DMS 273 (cell line): ENCODE data around the gene BMAL1.

Experiments used
- DNase-seq: peaks from one replicate; lab custom pipeline; 2025; ENCODE audit not compliant: unreplicated experiment; lab: John Stamatoyannopoulos, UW

The BMAL1 gene

DNA sequence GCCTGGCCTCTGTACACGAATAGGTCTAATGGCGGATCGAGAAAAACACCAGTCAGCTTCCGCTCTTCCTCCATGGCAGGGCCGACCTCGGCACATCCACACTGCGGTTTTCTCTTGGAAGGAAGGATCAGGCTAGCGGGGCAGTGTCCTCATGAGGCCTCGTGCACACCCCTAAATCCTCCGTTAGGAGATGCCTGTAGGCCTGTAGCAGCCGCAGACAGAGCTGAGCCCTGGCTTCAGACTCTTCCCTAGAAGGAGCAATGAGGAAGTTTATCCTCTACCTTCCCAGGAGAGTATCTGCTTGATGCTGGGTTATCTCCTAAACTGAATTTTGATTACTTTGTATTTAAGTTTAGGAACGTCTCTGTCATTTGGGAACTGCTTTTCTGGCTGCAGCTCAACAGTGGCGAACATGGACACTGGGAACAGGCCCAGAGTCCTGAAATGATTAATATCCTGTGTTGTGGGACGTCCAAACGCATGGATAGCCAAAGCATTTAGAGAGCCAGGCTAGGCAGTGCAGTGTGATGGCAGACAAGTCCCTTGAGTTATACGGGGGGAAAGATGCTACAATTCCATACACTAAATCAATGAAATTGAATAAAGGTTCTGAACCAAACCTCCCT, 16.5 kb upstream of the BMAL1 start:
- DNase-seq, result no peak

DNA sequence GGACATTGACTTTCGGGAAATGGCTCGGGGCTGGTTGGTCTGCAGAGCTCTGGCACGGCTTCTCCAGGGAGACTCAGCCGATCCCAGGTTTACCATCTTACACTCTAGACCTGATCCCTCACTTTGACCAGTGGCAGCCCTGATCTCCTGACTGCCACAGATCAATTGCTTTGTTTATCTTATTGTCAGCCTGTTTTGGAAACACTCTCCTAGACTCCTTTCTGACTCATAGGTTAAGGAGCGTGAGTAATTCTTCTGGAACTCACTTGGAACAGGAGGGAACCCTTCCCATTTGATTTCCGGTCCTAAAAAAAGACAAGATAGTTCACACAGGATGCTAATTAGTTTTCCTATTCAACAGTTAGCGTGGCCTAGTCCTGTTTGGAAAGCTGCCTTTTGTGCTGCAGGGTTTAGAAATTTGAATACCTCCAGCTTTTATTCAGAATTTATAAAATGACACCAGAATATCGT, 16.0 kb upstream of the BMAL1 start:
- DNase-seq, result no peak

DNA sequence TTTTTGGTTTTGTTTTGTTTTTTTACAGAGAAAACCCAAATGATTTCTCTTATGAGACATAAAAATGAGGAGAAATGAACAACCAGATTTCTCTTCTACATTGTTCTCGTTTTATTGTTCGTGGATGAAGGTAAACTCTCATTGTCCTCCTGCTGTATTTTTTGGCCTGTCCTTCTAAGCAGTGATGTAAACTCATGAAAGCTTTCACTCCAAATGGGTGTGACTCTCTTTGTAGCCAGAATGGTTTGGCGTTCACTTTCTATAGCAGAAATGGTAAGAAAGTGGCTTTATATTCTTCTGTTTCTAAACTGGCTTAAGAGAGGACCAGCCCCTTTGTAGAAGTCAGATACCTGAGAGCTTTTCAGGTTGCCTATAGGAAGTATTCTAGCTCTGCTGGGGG, 15.5 kb upstream of the BMAL1 start:
- DNase-seq, result no peak

DNA sequence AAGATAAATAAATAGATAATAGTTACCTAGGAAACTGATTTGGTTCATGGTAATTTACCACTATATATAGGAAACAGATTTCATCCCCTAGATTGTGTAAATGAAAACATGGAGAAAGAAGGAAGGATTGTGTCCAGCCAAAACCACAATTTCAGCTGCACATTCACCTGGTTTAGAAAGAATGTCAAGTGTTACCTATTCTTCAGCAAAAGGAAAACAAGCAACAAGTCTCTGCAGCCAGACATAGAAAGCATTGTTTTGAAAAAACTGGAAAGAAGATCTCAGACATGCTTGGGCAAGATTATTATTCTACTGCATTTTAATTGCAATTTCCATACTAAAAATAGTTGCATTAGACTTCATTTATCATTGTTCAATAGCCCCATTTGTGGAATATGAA, 8.8 kb upstream of the BMAL1 start:
- DNase-seq, result no peak

DNA sequence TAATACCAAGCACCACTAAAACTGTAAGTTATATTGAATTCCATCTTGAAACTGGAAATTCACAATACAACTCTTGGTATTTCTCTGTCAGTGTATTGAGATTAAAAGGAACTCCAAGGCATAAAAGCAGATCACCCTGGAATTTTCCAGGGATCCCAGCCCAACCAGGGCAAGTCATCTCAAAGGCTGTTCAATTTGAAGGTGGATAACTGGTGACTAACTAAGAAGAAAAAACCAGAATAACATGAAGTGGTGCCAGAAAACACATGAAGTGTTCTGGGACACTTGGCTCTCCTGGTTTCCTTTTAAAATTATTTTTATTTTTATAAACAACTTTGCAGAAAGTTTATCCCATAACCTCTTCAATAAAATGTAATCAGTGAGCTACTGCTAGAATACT, 7.8 kb upstream of the BMAL1 start:
- DNase-seq, result no peak

DNA sequence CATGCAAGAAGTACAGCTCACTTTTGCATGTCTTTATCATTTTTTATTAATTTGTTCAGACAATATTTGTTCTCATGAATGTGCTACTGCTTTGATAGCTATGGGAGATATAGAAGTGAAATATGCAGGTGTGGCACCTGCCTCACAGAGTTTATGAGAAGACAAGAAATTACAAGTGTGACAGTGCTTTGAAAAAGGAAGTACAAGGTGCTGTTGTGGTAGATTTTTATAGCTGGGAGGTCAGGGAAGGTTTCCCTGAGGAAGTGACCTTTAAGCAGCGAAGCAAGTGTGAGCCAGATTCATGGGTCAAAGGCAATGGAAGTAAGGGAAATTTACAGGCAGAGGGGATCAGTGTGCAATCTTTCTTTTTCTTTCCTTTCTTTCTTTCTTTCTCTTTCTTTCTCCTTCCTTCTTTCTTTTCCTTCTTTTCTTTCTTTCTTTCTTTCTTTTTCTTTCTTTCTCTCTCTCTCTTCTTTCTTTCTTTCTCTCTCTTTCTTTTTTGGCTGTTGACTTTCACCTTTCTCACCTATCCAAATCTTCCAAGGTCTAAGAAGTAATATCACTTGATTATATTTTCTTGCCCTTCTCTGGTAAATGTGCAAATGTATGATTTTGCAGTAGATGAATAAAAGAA, 6.4 kb upstream of the BMAL1 start:
- DNase-seq, result no peak

DNA sequence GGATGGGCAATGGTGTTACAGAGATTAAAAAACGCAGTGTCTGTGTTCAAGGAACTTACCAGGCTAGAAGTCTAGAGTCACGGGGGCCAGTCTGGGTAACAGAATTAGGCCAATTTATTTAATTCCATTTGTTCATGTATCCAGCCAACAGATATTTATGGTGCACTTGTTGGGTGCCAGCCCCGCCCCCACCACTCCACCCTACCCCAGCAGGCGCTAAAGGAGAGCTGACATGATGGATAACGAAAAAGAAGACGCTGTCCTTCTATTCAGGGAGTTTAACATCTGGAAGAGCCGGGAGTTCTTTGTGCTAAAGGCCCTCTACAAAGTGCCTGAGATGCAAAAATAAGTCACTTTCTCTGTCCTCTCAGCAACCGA, 1.1 kb upstream of the BMAL1 start:
- peak; percentile 14 for DNase-seq

DNA sequence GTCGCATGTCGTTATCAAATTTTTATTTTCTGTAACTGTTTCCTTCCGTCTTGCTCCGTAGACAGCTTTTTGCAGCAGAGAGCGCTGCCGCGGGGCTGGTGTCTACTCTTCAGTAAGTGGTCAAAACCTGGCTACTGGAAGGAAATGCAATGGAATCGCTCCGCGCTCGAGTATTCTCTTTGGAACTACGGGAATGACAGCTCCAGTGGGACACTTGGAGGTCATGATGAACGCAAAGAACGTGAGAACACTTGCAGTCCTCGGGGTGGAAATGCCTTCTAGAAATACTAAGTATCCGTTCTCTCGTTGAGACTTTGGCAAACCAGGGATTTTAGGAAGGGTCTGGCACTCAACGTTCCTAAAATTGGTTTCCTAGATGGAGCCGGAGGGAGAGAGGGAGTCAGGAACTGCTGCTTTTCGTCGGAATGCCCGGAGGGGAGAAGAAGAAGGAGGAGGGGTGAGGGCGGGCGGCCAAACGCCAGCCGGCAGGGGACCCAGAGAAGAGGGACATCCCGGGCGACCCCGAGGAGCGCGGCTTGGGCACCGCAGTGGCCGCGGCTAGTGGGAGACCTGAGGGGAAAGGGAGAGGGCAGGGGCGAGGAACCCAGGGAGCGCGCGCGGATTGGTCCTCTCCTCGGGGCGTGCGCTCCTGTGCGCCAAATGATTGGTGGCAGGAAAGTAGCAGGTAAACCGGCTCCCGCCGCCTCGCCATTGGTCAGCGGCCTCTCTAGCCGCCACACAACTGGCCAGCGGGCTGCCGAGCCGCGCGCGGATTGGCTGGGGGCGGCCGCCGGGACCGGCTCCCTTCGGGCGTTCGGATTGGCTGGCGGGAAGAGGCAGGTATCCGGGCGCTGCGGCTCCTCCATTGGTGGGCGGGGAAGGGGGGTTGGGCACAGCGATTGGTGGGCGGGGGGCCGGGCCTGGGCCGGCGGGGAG, 490 bp upstream of the BMAL1 start:
- DNase-seq, result peak; percentile 96

DNA sequence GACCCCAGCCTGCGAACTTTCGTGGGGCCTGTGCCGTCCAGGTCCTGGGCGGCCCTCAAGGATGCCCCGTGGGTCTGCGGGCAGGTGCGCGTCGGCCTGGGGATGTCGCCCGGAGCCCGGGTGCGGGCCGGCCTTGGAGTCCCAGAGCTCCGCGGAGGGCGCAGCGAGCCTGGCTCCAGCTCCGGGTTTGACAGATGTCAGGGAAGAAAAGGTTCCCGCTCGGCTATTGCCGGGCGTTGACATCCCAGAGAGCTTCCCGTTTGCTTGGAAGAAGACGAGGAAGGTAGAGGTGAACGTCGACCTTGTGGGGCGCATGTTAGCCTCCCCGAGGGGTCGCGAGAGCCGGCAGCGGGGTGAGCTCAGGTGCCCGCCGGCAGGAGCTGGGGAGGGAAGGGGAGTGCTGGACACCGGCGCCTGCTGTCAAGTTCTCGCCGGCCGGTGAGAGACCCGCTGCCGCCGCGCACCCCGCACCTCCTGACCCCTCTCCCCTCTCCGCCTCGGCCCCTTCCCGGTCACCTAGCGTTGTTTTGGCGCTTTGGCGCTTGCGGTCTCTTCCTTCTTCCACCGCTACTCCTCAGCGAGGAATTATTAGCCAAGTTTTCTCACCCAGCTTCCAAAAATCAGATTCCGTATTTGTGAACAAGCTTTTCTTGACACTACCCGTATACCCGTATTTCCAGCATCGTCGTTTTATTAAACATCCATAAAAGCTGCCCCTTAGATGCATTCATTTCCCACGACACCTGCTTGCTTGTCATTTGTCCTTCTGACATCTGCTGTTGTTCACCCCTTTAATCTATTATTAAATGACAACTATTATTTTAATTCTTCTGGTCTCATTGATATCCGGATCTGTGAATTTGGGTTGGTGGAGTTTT, 1.3 kb downstream of the BMAL1 start:
- DNase-seq, result peak; percentile 39

DNA sequence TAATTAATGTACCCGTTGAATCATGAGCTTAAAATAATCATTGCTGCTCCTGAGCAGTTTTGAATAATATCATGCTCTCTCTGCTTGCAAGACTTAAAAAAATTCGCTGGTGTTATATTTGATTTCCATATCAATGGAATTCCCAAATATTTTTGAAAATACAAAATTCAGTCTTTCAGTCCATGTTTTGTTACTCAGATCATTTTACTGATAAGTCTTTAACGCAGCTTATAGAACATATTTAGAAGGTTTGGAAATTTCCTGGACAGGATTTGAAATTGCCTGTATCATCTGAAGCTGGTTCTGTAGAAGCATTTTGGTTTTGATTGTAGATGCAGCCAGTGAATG, 1.9 kb downstream of the BMAL1 start:
- DNase-seq, result no peak

DNA sequence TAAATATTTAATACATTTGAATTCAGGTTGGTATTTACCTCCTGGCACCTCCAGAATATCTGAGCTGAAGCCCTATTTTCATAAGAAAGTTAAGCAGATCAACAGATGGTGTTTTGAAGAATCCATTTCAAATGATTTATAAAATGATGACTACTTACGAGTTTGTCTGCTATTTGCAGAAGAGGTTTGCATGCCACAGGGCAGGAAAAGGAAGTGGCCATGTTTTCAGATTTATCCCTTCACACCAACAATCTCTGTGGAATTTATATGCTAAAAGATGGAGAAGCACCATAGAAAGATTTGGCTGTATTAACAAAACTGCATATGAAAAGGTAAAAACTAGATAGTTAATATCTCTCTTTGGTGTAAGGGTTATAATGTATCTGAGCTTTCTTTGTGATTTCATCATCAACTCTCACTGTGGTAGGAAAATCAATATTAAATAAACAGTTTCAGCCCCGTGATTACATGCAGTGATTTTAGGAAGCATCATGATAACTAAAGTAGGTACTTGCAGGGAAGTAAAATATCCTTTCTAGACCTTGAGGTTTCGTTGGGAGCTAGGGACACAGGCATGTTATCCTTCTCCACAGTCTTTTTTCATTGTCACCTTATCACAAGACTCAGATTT, 2.6 kb downstream of the BMAL1 start:
- DNase-seq, result no peak

DNA sequence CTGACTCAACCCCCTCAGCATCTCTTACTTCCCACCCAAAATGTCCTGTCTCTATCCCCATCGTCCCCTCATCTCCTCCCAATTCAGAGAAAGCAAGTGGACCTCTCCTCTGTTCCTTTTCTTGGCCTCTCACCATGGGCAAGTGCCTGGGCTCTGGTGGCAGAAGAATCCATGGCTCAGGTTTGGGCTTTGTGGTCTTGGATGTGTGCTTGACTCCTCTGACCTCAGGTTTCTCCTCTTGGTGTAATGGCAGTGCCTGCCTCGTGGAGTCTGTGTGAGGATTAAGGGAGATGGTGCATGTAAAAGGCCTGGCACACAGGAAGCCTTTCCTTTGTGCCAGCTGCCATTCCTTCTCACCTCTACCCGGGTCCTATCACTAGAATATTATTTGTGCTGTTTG, 3.2 kb downstream of the BMAL1 start:
- DNase-seq, result no peak

DNA sequence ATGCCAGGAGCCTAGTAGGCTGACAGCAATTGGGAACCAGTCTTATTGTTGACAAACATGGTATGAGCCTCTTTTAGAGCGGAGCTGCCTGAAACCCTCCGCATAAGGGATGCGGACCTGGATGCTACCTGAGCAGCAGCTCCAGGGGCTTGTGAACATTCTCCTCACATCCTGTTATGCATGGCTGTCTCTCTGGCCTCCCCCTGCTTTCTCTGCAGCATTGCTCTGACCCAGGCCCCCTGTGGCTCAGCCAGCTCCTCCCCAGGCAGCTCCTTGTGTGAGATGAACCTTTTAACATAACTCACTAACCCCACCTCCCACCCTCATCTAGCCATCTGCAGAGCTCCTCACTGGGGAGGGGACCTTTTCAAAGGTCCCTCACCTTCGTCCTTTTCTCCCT, 6.0 kb downstream of the BMAL1 start:
- DNase-seq, result no peak

DNA sequence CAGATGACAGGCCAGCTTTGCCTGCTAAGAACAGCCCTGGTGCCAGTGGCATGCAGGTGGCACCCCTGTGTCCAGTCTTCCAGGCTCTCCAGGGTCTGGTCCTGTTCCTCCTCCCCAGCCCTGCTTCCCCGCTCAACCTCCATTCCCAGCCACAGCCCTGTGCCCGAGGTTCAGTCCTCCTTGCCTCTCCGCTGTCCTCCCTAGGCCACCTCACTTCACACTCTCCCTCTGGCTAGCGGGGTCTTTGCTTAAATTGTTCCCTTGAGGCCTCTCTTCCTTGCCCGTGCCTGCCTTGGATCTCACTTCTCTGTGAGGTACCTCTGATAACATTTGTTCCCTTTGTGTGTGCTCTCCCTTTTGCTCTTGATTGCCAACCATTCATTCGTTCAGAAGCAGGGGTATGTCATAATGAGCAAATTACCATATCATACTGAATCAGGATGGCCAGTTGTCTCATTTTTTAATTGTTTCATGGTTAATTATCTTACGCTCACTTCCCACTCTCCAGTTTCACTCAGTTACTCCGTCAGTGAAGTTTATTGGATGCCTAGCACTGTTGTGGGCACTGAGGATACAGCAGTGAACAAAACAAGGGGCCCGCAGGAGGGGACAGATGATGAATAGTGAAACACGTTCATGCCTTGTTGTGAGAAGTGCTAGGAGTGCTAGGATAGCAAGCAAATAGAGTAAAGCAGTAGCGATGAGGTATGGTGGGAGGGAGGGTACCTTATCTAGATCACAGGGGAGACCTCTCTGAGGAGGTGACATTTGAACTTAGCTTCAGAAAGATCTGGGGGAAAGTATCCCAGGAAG, 7.4 kb downstream of the BMAL1 start:
- DNase-seq, result no peak

DNA sequence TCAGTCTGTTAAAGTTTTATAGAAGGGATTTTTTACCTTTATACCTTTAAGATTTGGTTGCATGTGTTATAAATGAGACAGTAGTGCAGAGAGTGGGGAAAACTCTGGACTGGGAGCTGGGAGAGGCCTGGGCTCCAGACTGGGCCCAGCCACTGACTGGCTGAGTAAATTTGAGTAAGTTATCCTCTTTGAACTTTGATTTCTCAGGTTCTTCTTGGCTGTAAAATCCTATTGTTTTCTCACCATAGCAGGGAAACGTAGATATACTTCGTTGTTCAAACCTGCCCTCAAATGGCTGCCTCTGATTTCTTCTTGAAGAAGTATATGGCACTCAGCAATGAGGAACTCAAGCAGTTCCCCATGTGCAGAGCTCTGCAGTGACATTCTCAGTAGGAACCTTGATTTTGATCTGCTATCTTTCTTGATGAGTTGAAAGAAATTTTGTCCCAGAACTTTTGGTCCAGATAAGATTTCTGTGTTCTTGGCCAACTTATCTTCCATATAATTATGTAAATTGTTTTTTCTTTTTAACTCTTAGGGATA, 8.8 kb downstream of the BMAL1 start:
- no peak for DNase-seq

DNA sequence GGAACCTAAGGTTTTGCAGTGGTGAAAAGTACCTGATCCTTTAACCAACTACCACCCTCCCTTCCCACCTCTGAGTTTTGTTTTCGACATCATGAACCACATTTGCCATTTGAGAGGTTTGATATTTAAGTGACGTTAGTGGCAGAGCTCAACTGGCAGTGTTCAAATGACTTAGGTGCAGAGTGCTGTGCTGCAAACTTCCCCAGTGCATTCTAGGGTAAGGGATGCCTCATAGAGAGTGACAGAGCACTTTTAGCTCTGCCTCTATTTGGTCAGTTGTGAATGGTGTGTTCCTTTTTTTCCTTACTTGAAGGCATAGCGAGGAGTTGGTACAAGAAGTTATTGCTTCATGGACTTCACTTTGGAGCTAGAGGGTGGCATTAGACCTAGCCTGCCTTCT, 9.4 kb downstream of the BMAL1 start:
- DNase-seq, result no peak

DNA sequence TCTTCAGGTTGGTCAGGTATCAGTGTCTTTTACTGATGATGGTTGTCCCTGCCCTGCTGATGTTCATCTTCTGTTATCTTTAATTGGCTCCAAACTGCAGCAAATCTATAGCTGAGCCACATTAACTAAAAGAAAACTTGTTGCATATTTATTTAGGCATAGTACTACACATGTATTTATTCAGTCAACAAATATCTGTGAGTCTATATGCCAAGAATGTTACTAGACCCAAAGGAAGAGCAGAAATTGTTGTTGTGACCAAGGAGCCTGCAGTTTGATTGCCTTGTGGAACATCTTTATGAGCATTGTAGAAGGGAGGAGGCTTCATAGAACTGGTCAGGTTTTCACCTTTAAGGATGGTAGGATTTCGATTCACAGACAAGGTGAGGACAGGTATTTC, 10.1 kb downstream of the BMAL1 start:
- no peak for DNase-seq

DNA sequence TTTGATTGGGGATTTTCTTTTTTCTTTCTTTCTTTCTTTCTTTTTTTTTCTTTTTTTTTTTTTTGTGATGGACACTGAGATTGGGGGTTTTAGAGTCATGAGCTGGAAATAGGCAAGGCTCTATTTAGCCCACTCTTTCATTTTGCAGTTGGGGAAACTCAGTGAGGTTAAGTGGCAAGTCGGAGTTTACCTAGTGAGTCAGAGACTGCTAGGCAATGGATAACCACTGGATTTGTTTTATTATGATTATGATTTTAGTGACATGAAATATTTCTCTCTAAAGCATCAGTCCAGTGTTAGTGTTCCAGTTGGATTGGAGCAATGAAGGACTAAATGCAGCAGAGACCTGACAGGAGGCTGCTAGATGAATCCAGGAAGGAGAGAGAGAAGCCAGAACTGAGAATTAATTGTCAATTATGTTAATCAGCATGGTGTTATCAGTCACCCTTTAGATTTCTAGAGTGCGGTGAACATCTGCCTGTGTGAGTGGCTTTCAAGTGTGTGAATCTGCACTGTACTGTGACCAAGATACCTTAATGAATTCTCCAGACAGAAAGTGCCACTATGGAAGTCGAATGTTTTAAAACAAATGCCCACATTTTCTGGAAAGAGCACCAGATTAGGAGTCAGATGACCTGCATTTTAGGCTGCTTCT, 10.9 kb downstream of the BMAL1 start:
- no peak for DNase-seq

DNA sequence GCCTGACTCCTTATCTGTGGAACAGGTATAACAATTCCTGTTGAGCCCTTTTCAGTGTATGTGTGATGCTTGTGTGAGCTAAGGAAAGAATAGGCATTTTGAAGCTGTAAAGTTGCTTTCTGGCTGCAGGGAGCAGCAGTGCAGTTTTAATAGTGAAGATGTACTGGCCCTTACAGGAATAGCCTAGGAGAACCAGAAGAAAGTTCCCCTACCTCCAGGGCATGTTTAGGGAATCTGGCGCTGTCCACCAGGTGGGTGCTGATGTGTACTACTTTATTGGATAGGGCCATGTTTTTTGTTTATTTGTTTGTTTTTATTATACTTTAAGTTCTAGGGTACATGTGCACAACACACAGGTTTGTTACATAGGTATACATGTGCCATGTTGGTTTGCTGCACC, 11.5 kb downstream of the BMAL1 start:
- no peak for DNase-seq
